Osteocyte (in vitro differentiated cells): Measurements from ENCODE around the gene KPNA2. TPM values are rescaled to one million over a fixed set of nuclear protein-coding genes. Genes with fewer than 3 reads are reported as not detected.

Source experiments
- DNase-seq: peaks from one replicate; pipeline ENCODE4 v3.0.0; 2021; ENCODE audit warnings: mixed read lengths; ENCODE audit not compliant: unreplicated experiment; ENCODE audit errors: extremely low spot score
- H3K27ac Mint-ChIP-seq: one replicate; pipeline ENCODE4 v1.8.0; 2021; ENCODE audit warnings: mild to moderate bottlenecking, mixed read lengths; ENCODE audit not compliant: unreplicated experiment
- H3K27me3 Mint-ChIP-seq: one replicate; pipeline ENCODE4 v1.8.0; 2021; ENCODE audit warnings: mixed read lengths; ENCODE audit not compliant: unreplicated experiment
- H3K36me3 Mint-ChIP-seq: one replicate; pipeline ENCODE4 v1.8.0; 2021; ENCODE audit warnings: mixed read lengths; ENCODE audit not compliant: unreplicated experiment
- H3K4me1 Mint-ChIP-seq: one replicate; pipeline ENCODE4 v1.8.0; 2021; ENCODE audit warnings: mixed read lengths; ENCODE audit not compliant: unreplicated experiment
- H3K4me3 Mint-ChIP-seq: one replicate; pipeline ENCODE4 v1.8.0; 2021; ENCODE audit warnings: mild to moderate bottlenecking, moderate library complexity, mixed read lengths; ENCODE audit not compliant: unreplicated experiment
- H3K9me3 Mint-ChIP-seq: one replicate; pipeline ENCODE4 v1.8.0; 2021; ENCODE audit warnings: mixed read lengths; ENCODE audit not compliant: unreplicated experiment
- CTCF ChIP-seq: fragments of 200-600 bp; sonication (generic); IDR thresholded peaks from 2 replicates; pipeline ENCODE4 v1.5.0; 2021; ENCODE audit warnings: antibody characterized with exemption, mild to moderate bottlenecking, moderate library complexity
- total RNA-seq: library from RNA; stranded (reverse); gene quantifications from 2 replicates; pipeline ENCODE4 v1.2.1, GENCODE V29; 2021

The KPNA2 gene
- total RNA-seq, 1 donor from 2014 or later = 95.0 TPM

GRCh38 chr17:68087851-68088250, 52.3 kb downstream of the KPNA2 start:
- peak; percentile 56 for DNase-seq
- Mint-ChIP-seq H3K4me1 (peaks cover 41% of the 10 kb centered on the region), H3K4me3 (no peak overlapping the region), H3K36me3 (no peaks in the 10 kb centered on the region), H3K9me3 (no peaks in the 10 kb centered on the region), H3K27ac (no peak overlapping the region), H3K27me3 (no peaks in the 10 kb centered on the region)
- no peak for TF ChIP-seq CTCF

GRCh38 chr17:68089881-68090280, 54.3 kb downstream of the KPNA2 start:
- Mint-ChIP-seq H3K4me3 (no peak overlapping the region), H3K27me3 (no peaks in the 10 kb centered on the region), H3K9me3 (no peaks in the 10 kb centered on the region), H3K36me3 (no peaks in the 10 kb centered on the region), H3K27ac (no peak overlapping the region), H3K4me1 (peaks cover 41% of the 10 kb centered on the region)
- peak; percentile 57 for DNase-seq
- TF ChIP-seq CTCF = no peak

DNA sequence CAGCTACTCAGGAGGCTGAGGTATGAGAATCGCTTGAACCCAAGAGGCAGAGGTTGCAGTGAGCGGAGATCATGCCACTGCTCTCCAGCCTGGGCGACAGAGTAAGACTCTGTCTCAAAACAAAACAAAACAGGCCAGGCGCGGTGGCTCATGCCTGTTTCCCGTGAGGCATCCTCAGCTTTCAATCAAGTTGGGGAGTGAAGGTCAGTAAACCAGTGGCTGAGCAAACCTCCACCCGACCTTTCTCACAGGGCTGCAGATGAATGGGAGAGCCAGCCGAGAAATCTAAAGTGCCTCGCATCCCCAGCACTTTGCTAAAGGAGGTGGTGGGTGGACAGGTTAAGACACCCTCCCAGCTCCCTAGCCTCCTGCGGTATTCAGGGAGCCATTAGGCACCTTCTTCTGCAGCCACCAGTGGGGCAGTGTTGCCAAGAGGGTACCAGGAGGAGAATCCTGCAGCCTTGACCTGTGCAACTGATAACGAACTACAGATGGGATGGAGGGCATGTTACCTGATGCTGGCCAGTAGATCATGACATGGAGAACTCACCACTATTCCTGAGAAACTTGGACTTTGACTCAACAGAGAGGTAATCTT, 59.0 kb downstream of the KPNA2 start:
- Mint-ChIP-seq H3K9me3 (no peaks in the 10 kb centered on the region), H3K36me3 (no peaks in the 10 kb centered on the region), H3K27ac (no peak overlapping the region), H3K27me3 (no peaks in the 10 kb centered on the region), H3K4me3 (no peak overlapping the region), H3K4me1 (peaks cover 13% of the 10 kb centered on the region)
- peak; percentile 56 for DNase-seq
- no peak for TF ChIP-seq CTCF

DNA sequence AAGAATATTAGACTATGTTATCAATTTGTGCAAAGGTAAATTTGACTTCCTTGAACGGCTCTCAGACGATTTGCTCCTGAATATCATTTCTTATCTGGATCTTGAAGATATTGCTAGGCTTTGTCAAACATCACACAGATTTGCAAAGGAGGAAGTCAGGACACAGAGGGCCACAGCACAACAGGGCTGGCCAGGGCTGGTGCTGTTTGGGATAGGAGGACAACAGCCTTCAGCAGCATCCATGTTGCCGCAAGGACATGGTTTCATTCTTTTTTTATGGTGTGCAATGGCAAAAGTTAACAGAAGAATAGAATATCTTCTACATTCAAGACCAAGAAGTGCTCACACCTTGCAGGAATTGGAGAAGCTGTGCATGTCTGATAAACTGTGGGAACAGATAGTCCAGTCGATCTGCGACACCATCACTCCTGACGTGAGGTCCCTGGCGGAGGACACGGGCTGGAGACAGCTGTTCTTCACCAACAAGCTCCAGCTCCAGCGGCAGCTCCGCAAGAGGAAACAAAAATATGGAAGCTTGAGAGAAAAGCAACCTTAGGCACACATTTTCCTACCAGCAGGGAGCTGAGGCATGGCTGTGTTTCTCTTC, 59.8 kb downstream of the KPNA2 start:
- peaks cover 8% of the 10 kb centered on the region for H3K4me1 Mint-ChIP-seq
- no peak overlapping the region for H3K4me3 Mint-ChIP-seq
- H3K27me3 Mint-ChIP-seq = no peaks in the 10 kb centered on the region
- no peaks in the 10 kb centered on the region for H3K9me3 Mint-ChIP-seq
- no peaks in the 10 kb centered on the region for H3K36me3 Mint-ChIP-seq
- peak; percentile 73 for DNase-seq
- H3K27ac Mint-ChIP-seq = no peak overlapping the region
- no peak for TF ChIP-seq CTCF

DNA sequence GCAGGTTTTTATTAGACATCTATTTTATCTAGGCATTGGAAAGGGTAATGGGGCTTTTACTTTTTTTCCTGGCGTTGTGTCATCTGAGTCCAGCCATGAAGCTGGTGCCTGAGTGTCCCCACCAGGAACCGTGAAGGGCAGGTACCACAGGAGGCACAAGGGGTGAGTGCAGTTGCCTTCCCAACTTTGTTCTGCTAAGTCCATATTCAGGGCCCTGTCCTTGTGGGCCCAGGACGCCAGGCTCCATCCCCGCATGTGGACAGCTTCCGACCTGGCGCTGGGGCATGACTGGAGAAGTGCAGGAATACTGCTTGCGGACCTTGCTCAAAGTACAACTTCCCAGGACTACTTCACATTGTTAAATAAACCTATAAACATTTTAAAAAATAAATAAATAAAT, 60.6 kb downstream of the KPNA2 start:
- Mint-ChIP-seq H3K27ac (no peak overlapping the region), H3K4me3 (no peak overlapping the region), H3K27me3 (no peaks in the 10 kb centered on the region), H3K36me3 (no peaks in the 10 kb centered on the region), H3K4me1 (peaks cover 9% of the 10 kb centered on the region), H3K9me3 (no peaks in the 10 kb centered on the region)
- TF ChIP-seq CTCF = no peak
- DNase-seq = peak; percentile 68

Other genes with a start within 250 kb of the KPNA2 start
- gene BPTF, start 210.2 kb upstream of the KPNA2 start, total RNA-seq = 95.7 and 98.5 TPM in 2 replicates
- 12.2 TPM in 2 replicates for gene C17orf58, start 39.3 kb upstream of the KPNA2 start, total RNA-seq
- 66.5 and 69.8 TPM in 2 replicates for gene AMZ2, start 212.3 kb downstream of the KPNA2 start, total RNA-seq